ENCODE data around the gene PRKCQ. TPM values are rescaled to one million over a fixed set of nuclear protein-coding genes. Genes with fewer than 3 reads are reported as not detected.
"Not testable (repeated sequence)": the region's sequence is repeated elsewhere in the genome, so short reads cannot be mapped to it uniquely, and the experiment has no call there.

PRKCQ gene
- total RNA-seq, 1 donor from 2014 or later, result 3.5 TPM

DNA sequence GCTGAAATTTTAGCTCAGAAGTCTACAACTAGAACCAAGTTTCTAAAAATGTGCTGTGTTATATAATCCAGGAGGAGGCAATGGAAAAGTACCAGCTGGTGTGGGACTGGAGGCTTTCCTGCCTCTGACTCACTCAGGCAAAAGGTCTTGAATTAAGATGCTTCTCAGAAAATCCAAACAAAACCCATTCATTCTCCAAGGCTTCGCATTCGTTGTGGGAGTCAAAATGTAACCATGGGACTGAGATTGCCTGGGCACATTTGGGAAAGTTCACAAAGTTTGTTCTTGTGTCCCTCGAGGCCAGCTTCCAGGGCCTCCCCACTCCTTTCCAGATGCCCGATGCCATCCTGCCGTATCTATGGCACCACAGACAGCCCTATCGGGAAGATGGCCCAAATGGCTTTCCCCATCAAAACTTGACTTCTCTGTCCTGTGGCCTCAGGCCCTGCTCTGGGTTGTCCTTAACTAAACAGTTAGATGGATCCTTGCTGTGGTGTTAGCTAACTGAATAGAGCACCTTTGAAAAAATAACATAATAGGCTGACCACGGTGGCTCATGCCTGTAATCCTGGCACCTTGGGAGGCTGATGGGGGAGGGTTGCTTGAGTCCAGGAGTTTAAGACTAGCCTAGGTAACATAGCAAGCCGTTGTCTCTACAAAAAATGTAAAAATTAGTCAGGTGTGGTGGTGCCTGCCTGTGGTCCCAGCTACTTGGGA, 196.8 kb downstream of the PRKCQ start:
- Mint-ChIP-seq H3K27me3 (ENCODE audit: insufficient read depth, low read depth) (peaks cover 8% of the 10 kb centered on the region), H3K4me3 (no peak overlapping the region), H3K4me1 (no peaks in the 10 kb centered on the region), H3K27ac (no peak overlapping the region), H3K36me3 (peaks cover 7% of the 10 kb centered on the region), H3K9me3 (peaks cover 42% of the 10 kb centered on the region)
- Histone ChIP-seq H4K20me1 (ENCODE audit: low read depth) (no peaks in the 10 kb centered on the region), H3K9me3 (ENCODE audit: low read depth) (peaks cover 5% of the 10 kb centered on the region), H3K4me2 (no peak overlapping the region), H2AFZ (replicated peaks) (no peak overlapping the region), H3K27me3 (no peaks in the 10 kb centered on the region), H3K4me3 (no peak overlapping the region), H3K27ac (no peak overlapping the region), H3K79me2 (ENCODE audit: low read depth) (no peaks in the 10 kb centered on the region), H3K4me1 (no peaks in the 10 kb centered on the region), H3K9ac (no peak overlapping the region), H3F3A (ENCODE audit: low read depth) (no peaks in the 10 kb centered on the region), H3K36me3 (no peaks in the 10 kb centered on the region)
- DNase-seq (ENCODE audit: low spot score), result no peak
- no peak for TF ChIP-seq EZH2phosphoT487 (IDR thresholded peaks at IDR 0.05)
- TF ChIP-seq CTCF (IDR thresholded peaks at IDR 0.05), result no peak
- no peak for TF ChIP-seq EZH2 (IDR thresholded peaks at IDR 0.05)

DNA sequence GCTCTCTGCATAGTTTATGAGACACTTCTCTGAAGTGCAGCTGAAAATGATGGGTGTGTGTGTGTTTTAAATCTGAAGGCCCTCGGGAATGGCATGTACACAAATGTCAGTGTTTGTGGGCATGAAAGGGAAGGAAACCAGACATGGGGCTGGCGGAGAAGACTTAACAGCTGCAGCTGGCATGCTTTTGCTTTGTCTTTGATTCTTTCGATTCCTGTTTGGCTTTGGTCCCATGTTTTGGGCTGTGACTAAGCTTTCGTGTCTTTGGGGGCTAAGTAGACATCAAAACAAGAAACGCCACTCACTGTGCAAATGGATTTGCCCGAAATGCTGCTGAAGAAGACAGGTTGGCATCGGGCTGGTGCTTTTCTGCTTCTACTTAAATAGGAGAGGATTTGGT, 198.0 kb downstream of the PRKCQ start:
- H3K4me1 ChIP-seq, result no peaks in the 10 kb centered on the region
- H3K27ac Mint-ChIP-seq, result no peak overlapping the region
- no peaks in the 10 kb centered on the region for H3K27me3 ChIP-seq
- no peaks in the 10 kb centered on the region for H3K4me1 Mint-ChIP-seq
- H3K36me3 Mint-ChIP-seq, result peaks cover 7% of the 10 kb centered on the region
- H3K4me3 ChIP-seq, result no peak overlapping the region
- no peak overlapping the region for H3K9ac ChIP-seq
- no peaks in the 10 kb centered on the region for H3F3A ChIP-seq (ENCODE audit: low read depth)
- peaks cover 51% of the 10 kb centered on the region for H3K9me3 Mint-ChIP-seq
- TF ChIP-seq CTCF (IDR thresholded peaks at IDR 0.05) (no peak), EZH2 (IDR thresholded peaks at IDR 0.05) (no peak), EZH2phosphoT487 (IDR thresholded peaks at IDR 0.05) (no peak)
- H4K20me1 ChIP-seq (ENCODE audit: low read depth), result no peaks in the 10 kb centered on the region
- H3K27me3 Mint-ChIP-seq (ENCODE audit: insufficient read depth, low read depth), result peaks cover 5% of the 10 kb centered on the region
- peak overlapping the region; percentile 58 for H3K4me3 Mint-ChIP-seq
- H3K4me2 ChIP-seq, result no peak overlapping the region
- no peak overlapping the region for H3K27ac ChIP-seq
- H3K36me3 ChIP-seq, result no peaks in the 10 kb centered on the region
- peaks cover 5% of the 10 kb centered on the region for H3K9me3 ChIP-seq (ENCODE audit: low read depth)
- no peaks in the 10 kb centered on the region for H3K79me2 ChIP-seq (ENCODE audit: low read depth)
- no peak for DNase-seq (ENCODE audit: low spot score)
- H2AFZ ChIP-seq (replicated peaks), result no peak overlapping the region

GRCh38 chr10:6380478-6380877, 199.6 kb downstream of the PRKCQ start:
- H3K27me3 ChIP-seq; H3K9me3 ChIP-seq (ENCODE audit: low read depth); H3K79me2 ChIP-seq (ENCODE audit: low read depth); DNase-seq (ENCODE audit: low spot score); H3K4me3 ChIP-seq; H3K36me3 ChIP-seq; H3K4me1 Mint-ChIP-seq; H3K9ac ChIP-seq; H3F3A ChIP-seq (ENCODE audit: low read depth); H3K36me3 Mint-ChIP-seq; H2AFZ ChIP-seq (replicated peaks); H3K4me3 Mint-ChIP-seq; H4K20me1 ChIP-seq (ENCODE audit: low read depth); H3K27me3 Mint-ChIP-seq (ENCODE audit: insufficient read depth, low read depth); H3K4me1 ChIP-seq; H3K4me2 ChIP-seq; H3K27ac ChIP-seq; H3K27ac Mint-ChIP-seq: not testable (repeated sequence)
- peaks cover 55% of the 10 kb centered on the region for H3K9me3 Mint-ChIP-seq

DNA sequence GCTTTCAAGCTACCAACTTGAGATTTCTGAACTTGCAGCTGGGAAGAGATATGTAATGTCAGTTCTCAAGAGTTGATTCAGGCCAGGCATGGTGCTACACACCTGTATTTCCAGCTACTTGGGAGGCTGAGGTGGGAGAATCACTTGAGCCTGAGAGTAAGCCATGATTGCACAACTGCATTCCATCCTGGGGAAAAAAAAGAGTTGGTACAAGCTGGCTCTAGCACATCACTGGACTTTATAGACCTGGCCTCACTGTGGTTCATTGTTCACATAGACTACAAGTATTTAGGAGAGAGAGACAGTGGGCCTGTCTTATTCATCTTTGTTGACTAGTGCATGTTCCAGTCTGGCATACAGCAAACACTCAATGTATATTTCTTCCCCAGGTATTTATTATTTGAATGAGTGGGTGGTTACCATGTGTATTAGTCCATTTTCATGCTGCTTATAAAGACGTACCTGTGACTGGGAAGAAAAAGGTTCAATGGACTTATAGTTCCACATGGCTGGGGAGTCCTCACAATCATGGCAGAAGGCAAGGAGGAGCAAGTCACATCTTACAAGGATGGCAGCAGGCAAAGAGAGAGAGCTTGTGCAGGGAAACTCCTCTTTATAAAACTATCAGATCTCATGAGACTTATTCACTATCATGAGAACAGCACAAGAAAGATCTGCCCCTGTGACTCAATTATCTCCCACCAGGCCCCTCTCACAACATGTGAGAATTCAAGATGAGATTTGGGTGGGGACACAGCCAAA, 200.9 kb downstream of the PRKCQ start:
- H4K20me1 ChIP-seq (ENCODE audit: low read depth), result no peaks in the 10 kb centered on the region
- DNase-seq (ENCODE audit: low spot score), result no peak
- H3K27ac ChIP-seq, result no peak overlapping the region
- no peak overlapping the region for H2AFZ ChIP-seq (replicated peaks)
- Mint-ChIP-seq H3K4me3 (no peak overlapping the region), H3K27ac (no peak overlapping the region), H3K9me3 (peaks cover 55% of the 10 kb centered on the region), H3K4me1 (no peaks in the 10 kb centered on the region), H3K36me3 (peaks cover 7% of the 10 kb centered on the region), H3K27me3 (ENCODE audit: insufficient read depth, low read depth) (peaks cover 4% of the 10 kb centered on the region)
- H3K9ac ChIP-seq, result no peak overlapping the region
- no peaks in the 10 kb centered on the region for H3F3A ChIP-seq (ENCODE audit: low read depth)
- H3K36me3 ChIP-seq, result no peaks in the 10 kb centered on the region
- H3K4me2 ChIP-seq, result no peak overlapping the region
- TF ChIP-seq EZH2phosphoT487 (IDR thresholded peaks at IDR 0.05), result no peak
- TF ChIP-seq EZH2 (IDR thresholded peaks at IDR 0.05), result no peak
- TF ChIP-seq CTCF (IDR thresholded peaks at IDR 0.05), result no peak
- H3K79me2 ChIP-seq (ENCODE audit: low read depth), result no peaks in the 10 kb centered on the region
- H3K27me3 ChIP-seq, result no peaks in the 10 kb centered on the region
- H3K9me3 ChIP-seq (ENCODE audit: low read depth), result peaks cover 5% of the 10 kb centered on the region
- H3K4me3 ChIP-seq, result no peak overlapping the region
- no peaks in the 10 kb centered on the region for H3K4me1 ChIP-seq

Measured in neural progenitor cell (in vitro differentiated cells).